ENCODE data around the gene PHF5A.
"Not testable (repeated sequence)": the region's sequence is repeated elsewhere in the genome, so short reads cannot be mapped to it uniquely, and the experiment has no call there.

Gene PHF5A

DNA sequence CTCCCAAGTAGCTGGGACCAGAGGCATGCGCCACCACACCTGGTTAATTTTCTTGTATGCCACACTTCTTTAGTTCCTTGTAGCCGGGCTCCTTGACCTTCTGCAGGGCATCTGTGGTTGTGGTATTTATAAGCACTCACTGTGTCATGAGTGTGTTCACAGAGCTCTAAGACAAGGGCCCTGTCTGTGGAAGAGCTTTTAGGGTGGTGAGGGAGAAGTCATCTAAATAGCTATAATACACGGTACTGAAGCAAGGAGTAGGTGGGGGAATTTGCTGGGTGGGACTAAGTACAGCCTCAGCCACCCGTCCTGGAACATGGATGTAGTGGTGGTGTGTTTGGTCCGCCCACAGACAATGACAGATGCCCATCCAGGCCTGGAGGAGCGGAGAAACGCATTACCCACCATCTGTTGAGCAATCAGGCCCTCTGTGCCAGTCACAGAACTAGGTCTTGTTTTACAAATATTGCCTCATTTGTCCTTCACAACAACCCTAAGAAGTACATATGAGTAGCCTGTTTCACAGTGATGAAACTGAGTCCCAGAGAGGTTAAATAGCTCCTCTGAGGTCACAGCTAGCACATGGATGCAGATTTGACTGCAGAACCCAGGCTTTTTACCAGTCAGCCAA is 10.5 kb upstream of the PHF5A start:
- Mint-ChIP-seq H3K9me3 (no peaks in the 10 kb centered on the region), H3K27me3 (no peaks in the 10 kb centered on the region), H3K27ac (peak overlapping the region; percentile 80), H3K4me1 (ENCODE audit: low read depth) (peaks cover 49% of the 10 kb centered on the region), H3K4me3 (no peak overlapping the region), H3K36me3 (ENCODE audit: low read depth) (peaks cover 53% of the 10 kb centered on the region)
- no peak for DNase-seq

DNA sequence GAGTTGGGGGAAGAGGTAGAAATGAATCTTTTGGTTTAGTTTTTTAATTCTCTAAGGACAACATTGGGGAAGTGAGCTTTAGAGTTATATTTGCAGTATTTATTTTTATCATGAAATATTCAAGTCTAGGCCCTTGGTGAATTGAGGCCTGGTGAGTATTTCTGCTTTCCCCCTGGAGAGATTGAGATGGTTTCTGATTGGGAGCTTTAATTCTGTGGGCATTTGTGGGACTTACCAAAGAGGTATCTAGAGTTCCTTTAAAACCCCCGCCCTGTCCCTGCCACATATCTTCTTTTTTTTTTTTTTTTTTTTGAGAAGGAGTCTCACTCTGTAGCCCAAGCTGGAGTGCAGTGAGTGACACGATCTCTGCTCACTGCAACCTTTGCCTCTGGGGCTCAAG is 10.0 kb upstream of the PHF5A start:
- Mint-ChIP-seq H3K36me3 (ENCODE audit: low read depth) (peaks cover 58% of the 10 kb centered on the region), H3K27ac (peak overlapping the region; percentile 80), H3K4me1 (ENCODE audit: low read depth) (peaks cover 51% of the 10 kb centered on the region), H3K27me3 (no peaks in the 10 kb centered on the region), H3K9me3 (no peaks in the 10 kb centered on the region), H3K4me3 (no peak overlapping the region)
- DNase-seq: no peak

DNA sequence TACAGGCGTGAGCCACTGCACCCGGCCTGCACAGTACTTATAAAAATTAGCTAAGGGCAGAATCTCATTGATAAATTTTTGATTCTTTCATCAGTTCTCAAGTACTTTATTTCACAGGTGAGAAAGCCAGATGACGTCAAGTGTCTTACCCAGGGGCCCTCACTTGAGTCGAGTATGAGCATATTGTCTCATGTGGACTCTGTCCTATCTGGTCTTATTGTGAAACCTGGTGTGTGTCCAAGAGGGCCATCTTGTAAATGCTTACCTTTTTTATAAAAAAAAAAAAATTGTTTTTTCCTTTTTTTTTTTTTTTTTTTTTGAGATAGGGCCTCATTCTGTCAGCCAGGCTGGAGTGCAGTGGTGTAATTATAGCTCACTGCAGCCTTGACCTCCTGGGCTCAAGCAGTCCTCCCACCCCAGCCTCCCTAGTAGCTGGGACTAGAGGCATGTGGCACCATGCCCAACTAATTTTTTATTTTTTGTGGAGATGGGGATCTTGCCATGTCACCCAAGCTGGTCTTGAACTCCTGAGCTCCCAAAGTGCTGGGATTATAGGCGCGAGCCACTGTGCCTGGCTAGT is 6.5 kb upstream of the PHF5A start:
- H3K9me3 Mint-ChIP-seq: no peaks in the 10 kb centered on the region
- DNase-seq: no peak
- H3K27me3 Mint-ChIP-seq: no peaks in the 10 kb centered on the region
- peaks cover 56% of the 10 kb centered on the region for H3K4me1 Mint-ChIP-seq (ENCODE audit: low read depth)
- H3K27ac Mint-ChIP-seq: peak overlapping the region; percentile 22
- H3K36me3 Mint-ChIP-seq (ENCODE audit: low read depth): peaks cover 66% of the 10 kb centered on the region
- H3K4me3 Mint-ChIP-seq: no peak overlapping the region

DNA sequence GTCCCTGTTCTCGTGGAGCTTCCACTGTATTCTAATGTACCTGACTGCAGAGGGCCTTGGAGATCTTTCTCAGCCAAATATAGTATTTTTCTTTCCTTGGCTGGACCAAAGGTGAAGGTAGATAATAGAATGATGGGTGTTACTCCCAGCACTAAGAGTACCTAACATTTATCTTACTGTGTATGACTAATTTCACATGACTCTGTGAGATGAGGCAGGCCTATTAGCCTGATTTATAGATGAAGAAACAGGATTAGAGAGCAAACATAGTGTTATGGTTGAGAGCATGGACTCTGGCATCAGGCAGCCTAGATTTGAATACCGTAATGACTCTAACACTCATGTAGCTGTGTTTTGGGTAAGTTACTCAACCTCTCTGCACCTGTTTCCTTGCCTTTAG is 3.1 kb upstream of the PHF5A start:
- no peak for DNase-seq
- Mint-ChIP-seq H3K36me3 (ENCODE audit: low read depth) (peaks cover 74% of the 10 kb centered on the region), H3K27ac (peak overlapping the region; percentile 87), H3K27me3 (no peaks in the 10 kb centered on the region), H3K4me1 (ENCODE audit: low read depth) (peaks cover 56% of the 10 kb centered on the region), H3K9me3 (no peaks in the 10 kb centered on the region), H3K4me3 (no peak overlapping the region)

DNA sequence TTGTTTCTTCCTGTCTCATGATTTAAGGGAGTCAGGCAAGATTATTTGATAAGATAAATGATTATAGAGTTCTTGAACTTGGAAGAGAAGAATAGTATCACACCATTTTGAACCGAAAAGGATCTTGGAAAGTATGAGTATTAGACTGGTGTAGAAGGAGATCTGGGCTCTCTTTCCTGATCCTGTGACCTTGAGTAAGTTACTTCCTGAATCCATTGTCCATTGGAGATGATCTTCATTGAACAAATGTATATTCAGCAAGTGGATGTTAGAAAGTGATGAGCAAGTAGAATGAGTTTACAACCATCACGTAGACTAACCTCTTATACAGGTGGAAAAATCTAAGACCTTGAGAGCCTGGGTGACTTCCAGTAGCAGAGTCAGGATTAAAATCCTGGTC is 2.4 kb upstream of the PHF5A start:
- Mint-ChIP-seq H3K27ac (peak overlapping the region; percentile 87), H3K4me1 (ENCODE audit: low read depth) (peaks cover 62% of the 10 kb centered on the region), H3K27me3 (no peaks in the 10 kb centered on the region), H3K4me3 (peak overlapping the region; percentile 97), H3K9me3 (no peaks in the 10 kb centered on the region), H3K36me3 (ENCODE audit: low read depth) (peaks cover 77% of the 10 kb centered on the region)
- no peak for DNase-seq

DNA sequence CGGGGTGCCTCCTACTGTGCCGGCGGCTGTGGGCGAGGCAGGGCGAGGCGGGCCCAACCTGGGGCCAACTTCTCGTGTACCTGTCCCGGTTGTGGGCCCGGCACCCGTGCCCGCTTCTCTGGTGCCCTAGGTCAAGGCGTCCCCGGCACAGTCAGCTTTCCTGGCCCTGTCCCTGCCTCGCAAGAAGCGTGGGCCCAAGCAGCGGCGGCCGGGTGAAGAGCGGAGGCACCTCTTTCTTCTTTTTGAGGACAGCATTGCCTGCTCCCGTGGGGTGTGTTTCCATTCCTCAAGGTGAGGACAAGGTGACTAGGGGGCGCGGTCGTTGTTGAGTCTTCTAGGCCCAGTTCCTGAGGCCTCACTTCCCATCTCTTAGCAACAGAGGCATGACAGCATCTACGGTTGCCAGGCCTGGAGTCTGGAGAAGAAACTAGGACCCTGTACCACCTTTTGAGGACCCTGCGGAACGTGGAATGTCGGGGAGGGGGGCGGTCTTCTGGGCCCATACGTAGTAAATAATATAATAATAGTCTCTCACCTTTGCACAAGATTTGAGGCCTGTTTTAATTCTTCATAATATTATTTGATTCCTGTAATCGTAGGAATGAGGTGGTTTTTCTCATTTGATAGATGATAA is 843 bp upstream of the PHF5A start:
- H3K36me3 Mint-ChIP-seq (ENCODE audit: low read depth): peaks cover 87% of the 10 kb centered on the region
- no peaks in the 10 kb centered on the region for H3K27me3 Mint-ChIP-seq
- peak overlapping the region; percentile 97 for H3K4me3 Mint-ChIP-seq
- DNase-seq: no peak
- peak overlapping the region; percentile 100 for H3K27ac Mint-ChIP-seq
- H3K4me1 Mint-ChIP-seq (ENCODE audit: low read depth): peaks cover 69% of the 10 kb centered on the region
- no peaks in the 10 kb centered on the region for H3K9me3 Mint-ChIP-seq

DNA sequence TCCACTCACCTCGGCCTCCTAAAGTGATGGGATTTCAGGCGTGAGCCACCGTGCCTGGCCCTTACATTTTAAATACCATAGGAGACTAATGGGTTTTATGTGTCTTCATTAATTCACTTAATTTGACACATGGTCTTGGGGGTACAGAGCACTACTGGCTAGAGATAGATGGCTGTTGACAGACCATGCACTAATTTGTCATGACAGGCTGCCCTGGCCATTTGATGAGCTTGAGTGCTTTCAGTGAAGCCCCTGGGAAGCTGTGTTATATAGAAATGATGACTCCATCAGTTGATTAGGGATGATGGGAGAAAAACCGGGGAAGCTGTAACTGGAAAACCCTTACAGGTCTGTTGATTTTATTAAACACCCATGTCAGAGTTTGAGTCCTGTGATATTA is 6.6 kb downstream of the PHF5A start:
- H3K4me3 Mint-ChIP-seq: no peak overlapping the region
- no peak for DNase-seq
- H3K9me3 Mint-ChIP-seq: no peaks in the 10 kb centered on the region
- H3K27me3 Mint-ChIP-seq: no peaks in the 10 kb centered on the region
- H3K4me1 Mint-ChIP-seq (ENCODE audit: low read depth): peaks cover 29% of the 10 kb centered on the region
- H3K36me3 Mint-ChIP-seq (ENCODE audit: low read depth): peaks cover 89% of the 10 kb centered on the region
- H3K27ac Mint-ChIP-seq: no peak overlapping the region

DNA sequence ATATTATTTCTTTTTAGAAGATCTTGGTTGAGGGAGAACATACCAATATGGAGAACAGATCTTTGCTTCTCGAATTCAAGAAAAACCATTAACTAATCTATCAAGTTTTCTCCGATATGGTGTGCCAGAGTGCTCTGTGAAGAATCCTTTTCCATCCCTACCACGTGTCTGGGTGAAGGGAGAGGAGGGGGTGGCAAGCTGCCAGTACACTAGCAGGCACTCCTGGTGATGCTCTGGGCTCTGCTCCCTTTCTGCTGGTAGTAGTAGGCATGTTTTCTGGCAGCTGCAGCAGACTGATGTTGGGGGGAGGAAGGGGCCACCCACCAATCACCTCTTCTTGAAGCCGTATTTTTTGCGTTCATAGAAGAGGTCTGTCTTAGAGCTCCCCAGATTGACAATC is 8.4 kb downstream of the PHF5A start:
- Mint-ChIP-seq H3K36me3 (ENCODE audit: low read depth) (peaks cover 81% of the 10 kb centered on the region), H3K4me1 (ENCODE audit: low read depth) (peaks cover 18% of the 10 kb centered on the region), H3K27ac (peak overlapping the region; percentile 38)
- not testable (repeated sequence) for DNase-seq, H3K27me3 Mint-ChIP-seq, H3K4me3 Mint-ChIP-seq, H3K9me3 Mint-ChIP-seq

DNA sequence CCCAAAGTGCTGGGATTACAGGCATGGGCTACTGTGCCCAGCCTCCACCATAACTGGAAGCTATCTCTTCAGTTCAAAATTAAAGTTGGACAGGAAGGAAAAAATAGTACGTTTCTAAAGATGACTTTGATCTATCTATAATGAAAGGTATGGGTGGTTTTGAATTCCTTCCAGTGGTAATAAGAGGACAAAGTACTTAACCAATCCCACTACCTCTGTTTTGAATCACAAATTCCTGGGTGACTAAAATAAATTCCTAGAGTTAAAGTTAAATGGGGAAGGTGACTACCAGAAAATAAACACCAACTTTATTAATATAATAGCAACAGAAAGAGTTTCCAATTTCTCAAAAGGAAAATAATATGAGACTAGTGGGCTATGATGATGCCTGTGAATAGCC is 9.1 kb downstream of the PHF5A start:
- H3K27ac Mint-ChIP-seq: peak overlapping the region; percentile 20
- peaks cover 13% of the 10 kb centered on the region for H3K4me1 Mint-ChIP-seq (ENCODE audit: low read depth)
- no peak overlapping the region for H3K4me3 Mint-ChIP-seq
- no peaks in the 10 kb centered on the region for H3K9me3 Mint-ChIP-seq
- no peaks in the 10 kb centered on the region for H3K27me3 Mint-ChIP-seq
- DNase-seq: no peak
- H3K36me3 Mint-ChIP-seq (ENCODE audit: low read depth): peaks cover 74% of the 10 kb centered on the region

DNA sequence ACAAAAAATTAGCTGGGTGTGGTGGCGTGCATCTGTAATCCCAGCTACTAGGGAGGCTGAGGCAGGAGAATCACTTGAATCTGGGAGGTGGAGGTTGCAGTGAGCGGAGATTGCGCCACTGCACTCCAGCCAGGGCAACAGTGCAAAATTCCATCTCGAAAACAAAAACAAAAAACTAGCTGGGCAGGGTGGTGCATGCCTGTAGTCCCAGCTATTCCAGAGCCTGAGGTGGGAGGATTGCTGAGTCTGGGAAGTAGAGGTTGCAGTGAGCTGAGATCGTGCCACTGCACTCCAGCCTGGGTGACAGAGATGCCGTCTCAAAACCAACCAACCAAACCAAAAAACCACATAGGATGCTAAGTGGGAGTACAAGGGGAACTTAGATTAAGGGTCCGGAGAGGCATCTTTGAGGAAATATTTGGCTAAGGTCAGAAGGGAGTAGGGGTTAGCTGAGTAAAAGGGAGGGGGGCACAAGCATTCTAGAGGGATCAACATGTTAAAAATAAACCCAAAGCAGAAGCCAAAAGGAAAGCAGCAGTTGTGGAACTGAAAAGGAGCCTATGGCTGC is 10.2 kb downstream of the PHF5A start:
- no peak overlapping the region for H3K4me3 Mint-ChIP-seq
- H3K36me3 Mint-ChIP-seq (ENCODE audit: low read depth): peaks cover 68% of the 10 kb centered on the region
- H3K27ac Mint-ChIP-seq: peak overlapping the region; percentile 82
- H3K4me1 Mint-ChIP-seq (ENCODE audit: low read depth): peaks cover 12% of the 10 kb centered on the region
- H3K27me3 Mint-ChIP-seq: no peaks in the 10 kb centered on the region
- H3K9me3 Mint-ChIP-seq: no peaks in the 10 kb centered on the region
- DNase-seq: no peak

DNA sequence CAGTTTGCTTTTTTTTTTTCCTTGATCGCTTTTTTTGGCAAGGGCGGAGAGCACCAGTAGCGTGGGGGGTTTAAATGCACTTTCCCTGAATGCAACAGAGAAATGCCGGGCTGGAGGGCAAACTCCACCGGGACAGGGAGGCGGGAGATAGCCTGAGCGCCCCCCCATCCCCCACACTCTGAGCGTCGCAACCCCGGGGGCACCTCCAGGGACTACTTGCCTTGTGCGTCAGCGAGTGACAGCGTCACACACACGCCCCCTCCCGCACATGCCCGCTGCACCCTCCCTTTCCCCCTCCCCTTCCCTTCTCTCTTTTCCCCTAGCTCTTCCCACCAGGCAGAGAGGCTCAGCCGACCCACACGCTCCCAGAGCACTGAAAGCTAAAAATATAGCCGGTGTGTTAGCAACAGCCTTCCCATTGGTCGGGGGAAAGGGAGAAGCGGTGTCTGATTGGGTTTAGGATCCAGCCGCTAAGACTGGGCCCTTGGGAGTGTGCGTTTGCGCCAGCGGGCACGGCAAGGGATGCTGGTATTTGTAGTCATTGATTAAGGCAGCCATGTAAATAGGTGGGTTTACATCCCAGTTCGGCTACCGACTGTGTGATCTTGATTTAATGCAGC is 20.2 kb downstream of the PHF5A start:
- H3K4me1 Mint-ChIP-seq (ENCODE audit: low read depth): peaks cover 15% of the 10 kb centered on the region
- H3K27me3 Mint-ChIP-seq: no peaks in the 10 kb centered on the region
- H3K4me3 Mint-ChIP-seq: peak overlapping the region; percentile 92
- peak; percentile 89 for DNase-seq
- peaks cover 51% of the 10 kb centered on the region for H3K36me3 Mint-ChIP-seq (ENCODE audit: low read depth)
- peak overlapping the region; percentile 95 for H3K27ac Mint-ChIP-seq
- H3K9me3 Mint-ChIP-seq: no peaks in the 10 kb centered on the region

DNA sequence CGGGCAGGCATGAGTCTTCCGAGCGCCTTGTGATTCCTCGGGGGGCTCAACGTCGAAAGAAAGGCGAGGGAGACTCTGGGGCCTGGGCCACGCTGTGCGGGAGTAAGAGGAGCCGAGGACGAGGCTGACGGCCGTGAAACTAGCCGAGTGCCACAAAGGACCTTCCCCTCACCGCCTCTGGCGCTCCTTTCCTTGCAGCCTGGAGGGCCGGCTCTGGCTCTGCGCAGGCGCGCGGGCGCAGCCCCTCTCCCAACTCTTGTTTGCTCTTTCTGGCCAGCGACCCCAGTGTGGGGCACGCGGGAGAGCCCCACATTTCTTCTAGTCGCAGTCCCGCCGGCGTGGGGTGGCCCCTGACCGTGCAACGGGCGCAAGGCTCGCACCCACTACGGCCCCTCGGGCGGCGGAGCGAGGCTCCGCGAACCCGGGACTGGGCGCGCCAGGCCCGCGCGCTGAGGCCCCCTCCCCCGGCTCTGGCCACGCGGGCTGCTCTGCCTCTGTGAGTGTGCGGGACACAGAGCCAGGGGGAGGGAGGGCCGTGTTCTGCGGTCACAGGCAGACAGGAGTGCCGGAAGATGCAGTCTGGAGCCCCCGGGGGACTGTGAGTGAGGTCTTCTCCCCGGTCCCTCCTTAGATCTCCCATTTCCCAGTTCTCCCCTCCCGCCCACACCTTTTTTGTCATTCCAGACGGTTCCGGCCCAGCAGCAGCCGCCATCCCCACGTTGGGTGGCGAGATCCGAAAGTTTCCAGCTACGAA is 20.9 kb downstream of the PHF5A start:
- H3K9me3 Mint-ChIP-seq: no peaks in the 10 kb centered on the region
- H3K4me1 Mint-ChIP-seq (ENCODE audit: low read depth): peaks cover 20% of the 10 kb centered on the region
- DNase-seq: peak; percentile 83
- H3K4me3 Mint-ChIP-seq: peak overlapping the region; percentile 92
- H3K36me3 Mint-ChIP-seq (ENCODE audit: low read depth): peaks cover 56% of the 10 kb centered on the region
- peak overlapping the region; percentile 95 for H3K27ac Mint-ChIP-seq
- no peaks in the 10 kb centered on the region for H3K27me3 Mint-ChIP-seq

DNA sequence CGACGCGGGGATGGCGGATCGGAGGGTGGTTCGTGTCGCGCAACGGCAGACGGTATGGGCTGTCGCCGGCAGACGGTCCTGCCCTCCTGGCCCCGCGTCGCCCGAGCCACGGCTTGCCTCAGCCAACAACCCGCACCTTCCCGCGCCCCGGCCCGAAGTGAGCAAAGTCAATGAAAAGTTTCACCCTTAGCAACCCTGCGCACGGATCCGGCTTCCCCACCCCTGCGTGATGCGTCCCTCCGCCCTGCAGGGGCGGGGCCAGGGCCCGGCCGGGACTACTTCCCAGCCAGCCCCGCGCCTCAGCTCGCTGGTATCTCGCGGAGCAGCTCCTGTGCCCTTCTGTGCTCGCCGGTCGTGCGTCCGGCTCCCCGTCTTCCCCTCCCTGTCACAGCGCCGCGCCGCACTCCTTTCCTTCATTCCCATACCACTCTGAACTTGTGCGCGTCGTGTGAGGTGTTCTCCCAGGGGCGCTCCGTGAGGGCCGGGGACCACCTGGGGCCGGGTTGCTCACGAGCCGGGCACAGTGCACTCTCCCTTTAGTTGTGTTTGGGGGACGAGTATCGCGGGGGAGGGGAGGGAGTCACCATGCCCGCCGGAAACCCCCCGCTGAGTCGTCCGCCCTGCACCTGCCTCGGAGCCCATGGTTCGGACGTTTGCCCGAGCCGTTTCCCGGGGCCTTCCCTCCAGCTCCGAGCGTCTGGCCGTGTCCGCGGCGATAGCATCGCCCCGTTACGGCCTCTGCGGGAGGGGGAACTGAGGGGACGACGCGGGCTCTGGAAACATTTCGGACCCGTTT is 21.7 kb downstream of the PHF5A start, which contains the start of gene TOB2:
TSS of gene TOB2 (minus strand) at position 163 of the 796 bp plus-strand sequence. CDS start 9,456 bp downstream, outside the sequence.
- Mint-ChIP-seq H3K9me3 (no peaks in the 10 kb centered on the region), H3K36me3 (ENCODE audit: low read depth) (peaks cover 58% of the 10 kb centered on the region), H3K27me3 (no peaks in the 10 kb centered on the region), H3K27ac (peak within 1 kb of the TSS; percentile 95), H3K4me3 (peak within 1 kb of the TSS; percentile 92), H3K4me1 (ENCODE audit: low read depth) (peaks cover 23% of the 10 kb centered on the region)
- peak; percentile 98 for DNase-seq
